AG09319 (cell line): ENCODE results near the gene SSH3.

ENCODE experiments used
- DNase-seq: peaks from one replicate; pipeline ENCODE4 v3.0.0-alpha.2; 2010; ENCODE audit warnings: low read depth; ENCODE audit errors: extremely low read depth
- CTCF ChIP-seq: IDR thresholded peaks from 2 replicates; pipeline ENCODE4 v1.5.1; 2011; ENCODE audit warnings: low read depth, mild to moderate bottlenecking, inconsistent platforms, low read length, moderate library complexity

The SSH3 gene, protein sequence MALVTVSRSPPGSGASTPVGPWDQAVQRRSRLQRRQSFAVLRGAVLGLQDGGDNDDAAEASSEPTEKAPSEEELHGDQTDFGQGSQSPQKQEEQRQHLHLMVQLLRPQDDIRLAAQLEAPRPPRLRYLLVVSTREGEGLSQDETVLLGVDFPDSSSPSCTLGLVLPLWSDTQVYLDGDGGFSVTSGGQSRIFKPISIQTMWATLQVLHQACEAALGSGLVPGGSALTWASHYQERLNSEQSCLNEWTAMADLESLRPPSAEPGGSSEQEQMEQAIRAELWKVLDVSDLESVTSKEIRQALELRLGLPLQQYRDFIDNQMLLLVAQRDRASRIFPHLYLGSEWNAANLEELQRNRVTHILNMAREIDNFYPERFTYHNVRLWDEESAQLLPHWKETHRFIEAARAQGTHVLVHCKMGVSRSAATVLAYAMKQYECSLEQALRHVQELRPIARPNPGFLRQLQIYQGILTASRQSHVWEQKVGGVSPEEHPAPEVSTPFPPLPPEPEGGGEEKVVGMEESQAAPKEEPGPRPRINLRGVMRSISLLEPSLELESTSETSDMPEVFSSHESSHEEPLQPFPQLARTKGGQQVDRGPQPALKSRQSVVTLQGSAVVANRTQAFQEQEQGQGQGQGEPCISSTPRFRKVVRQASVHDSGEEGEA

GRCh38 chr11:67303132-67303834, at the start of gene SSH3:
SSH3 (plus strand) TSS chr11:67303530; CDS start chr11:67303626, 96 bp downstream.
- no peak for TF ChIP-seq CTCF
- no peak for DNase-seq

GRCh38 chr11:67253872-67254624, 49.3 kb upstream of the SSH3 start:
- TF ChIP-seq CTCF, result no peak
- no peak for DNase-seq

DNA sequence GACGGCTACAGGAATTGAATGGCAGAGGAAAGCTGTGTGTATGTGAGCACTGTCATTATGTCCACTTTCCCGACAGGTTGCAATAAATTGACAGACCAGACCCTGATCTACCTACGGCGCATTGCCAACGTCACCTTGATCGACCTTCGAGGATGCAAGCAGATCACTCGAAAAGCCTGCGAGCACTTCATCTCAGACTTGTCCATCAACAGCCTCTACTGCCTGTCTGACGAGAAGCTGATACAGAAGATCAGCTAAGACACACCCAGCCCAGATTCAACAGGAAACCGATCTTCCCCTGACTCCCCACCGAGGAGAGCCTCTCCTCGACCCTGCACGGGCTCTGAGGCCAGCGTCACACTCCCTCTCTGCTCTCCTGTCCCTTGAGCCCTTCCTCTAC, 48.5 kb upstream of the SSH3 start:
- no peak for TF ChIP-seq CTCF
- no peak for DNase-seq

GRCh38 chr11:67255353-67255752, 48.0 kb upstream of the SSH3 start:
- TF ChIP-seq CTCF, result no peak
- DNase-seq, result no peak

DNA sequence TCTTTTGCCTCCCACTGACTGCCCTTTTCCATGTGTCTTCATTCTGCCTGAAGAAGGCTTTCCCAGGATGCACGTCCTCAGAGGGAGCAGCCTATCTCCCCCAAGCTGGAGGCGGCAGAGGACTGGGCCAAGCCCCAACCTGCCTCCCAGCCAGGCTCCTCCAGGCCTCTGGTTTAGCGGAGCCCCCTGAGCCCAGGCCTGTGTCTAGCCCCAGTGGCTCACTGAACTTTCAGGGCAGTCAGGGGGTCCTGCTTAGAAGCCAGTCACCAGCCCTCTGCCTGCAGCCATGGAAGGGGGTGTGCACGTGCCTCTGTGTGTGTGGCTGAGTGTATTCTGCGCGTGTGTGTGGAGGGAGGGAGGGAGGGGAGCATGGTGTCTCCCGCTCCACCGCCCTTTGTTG, 47.5 kb upstream of the SSH3 start:
- TF ChIP-seq CTCF, result no peak

GRCh38 chr11:67256477-67257135, 46.7 kb upstream of the SSH3 start:
- TF ChIP-seq CTCF, result no peak
- DNase-seq, result no peak

More for the DNA sequence above, 47.5 kb upstream of the SSH3 start:
- DNase-seq, result no peak
